PFSK-1 (cell line): ENCODE measurements around the gene KREMEN1.

Experiments
- FOXP2 ChIP-seq: optimal IDR thresholded peaks from 2 replicates; pipeline ENCODE3; 2011; ENCODE audit warnings: borderline replicate concordance, control low read depth, inconsistent platforms; ENCODE audit not compliant: insufficient read depth; ENCODE audit errors: extremely low read length, extremely low read depth
- POLR2AphosphoS5 ChIP-seq: IDR thresholded peaks from 2 replicates; pipeline ENCODE4 v1.6.1; 2012; ENCODE audit warnings: low read depth, mild to moderate bottlenecking, control low read depth, low read length, moderate library complexity
- SIN3A ChIP-seq: IDR thresholded peaks from 2 replicates; pipeline ENCODE4 v1.6.1; 2012; ENCODE audit warnings: mild to moderate bottlenecking, low read length, moderate library complexity, borderline replicate concordance; ENCODE audit not compliant: insufficient read depth
- TAF1 ChIP-seq: IDR thresholded peaks from 2 replicates; pipeline ENCODE4 v1.6.1; 2012; ENCODE audit warnings: low read length, control low read depth, borderline replicate concordance; ENCODE audit not compliant: insufficient read depth
- TF ChIP-seq, protein P1 (sequence below), 2 experiments: IDR thresholded peaks; 2 replicates each; pipeline versions ENCODE4 v1.6.1 to v1.8.0; 2011 to 2012; ENCODE audit warnings: low read depth in 2 of 2, low read length in 2 of 2, control low read depth in 1 of 2, inconsistent platforms in 1 of 2, mild to moderate bottlenecking in 1 of 2, moderate library complexity in 1 of 2; ENCODE audit not compliant: insufficient read depth in 1 of 2

KREMEN1 gene

GRCh38 chr22:29207562-29208501, 135.0 kb downstream of the KREMEN1 start:
- no peak for TF ChIP-seq SIN3A
- TF ChIP-seq FOXP2, result no peak
- TF ChIP-seq TAF1, result no peak
- TF ChIP-seq, protein P1, sequence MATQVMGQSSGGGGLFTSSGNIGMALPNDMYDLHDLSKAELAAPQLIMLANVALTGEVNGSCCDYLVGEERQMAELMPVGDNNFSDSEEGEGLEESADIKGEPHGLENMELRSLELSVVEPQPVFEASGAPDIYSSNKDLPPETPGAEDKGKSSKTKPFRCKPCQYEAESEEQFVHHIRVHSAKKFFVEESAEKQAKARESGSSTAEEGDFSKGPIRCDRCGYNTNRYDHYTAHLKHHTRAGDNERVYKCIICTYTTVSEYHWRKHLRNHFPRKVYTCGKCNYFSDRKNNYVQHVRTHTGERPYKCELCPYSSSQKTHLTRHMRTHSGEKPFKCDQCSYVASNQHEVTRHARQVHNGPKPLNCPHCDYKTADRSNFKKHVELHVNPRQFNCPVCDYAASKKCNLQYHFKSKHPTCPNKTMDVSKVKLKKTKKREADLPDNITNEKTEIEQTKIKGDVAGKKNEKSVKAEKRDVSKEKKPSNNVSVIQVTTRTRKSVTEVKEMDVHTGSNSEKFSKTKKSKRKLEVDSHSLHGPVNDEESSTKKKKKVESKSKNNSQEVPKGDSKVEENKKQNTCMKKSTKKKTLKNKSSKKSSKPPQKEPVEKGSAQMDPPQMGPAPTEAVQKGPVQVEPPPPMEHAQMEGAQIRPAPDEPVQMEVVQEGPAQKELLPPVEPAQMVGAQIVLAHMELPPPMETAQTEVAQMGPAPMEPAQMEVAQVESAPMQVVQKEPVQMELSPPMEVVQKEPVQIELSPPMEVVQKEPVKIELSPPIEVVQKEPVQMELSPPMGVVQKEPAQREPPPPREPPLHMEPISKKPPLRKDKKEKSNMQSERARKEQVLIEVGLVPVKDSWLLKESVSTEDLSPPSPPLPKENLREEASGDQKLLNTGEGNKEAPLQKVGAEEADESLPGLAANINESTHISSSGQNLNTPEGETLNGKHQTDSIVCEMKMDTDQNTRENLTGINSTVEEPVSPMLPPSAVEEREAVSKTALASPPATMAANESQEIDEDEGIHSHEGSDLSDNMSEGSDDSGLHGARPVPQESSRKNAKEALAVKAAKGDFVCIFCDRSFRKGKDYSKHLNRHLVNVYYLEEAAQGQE (IDR thresholded peaks at IDR 0.05; ENCODE audit: insufficient read depth in 1 of 2, low read depth in 2 of 2, low read length in 2 of 2), result no peak
- no peak for TF ChIP-seq POLR2AphosphoS5

DNA sequence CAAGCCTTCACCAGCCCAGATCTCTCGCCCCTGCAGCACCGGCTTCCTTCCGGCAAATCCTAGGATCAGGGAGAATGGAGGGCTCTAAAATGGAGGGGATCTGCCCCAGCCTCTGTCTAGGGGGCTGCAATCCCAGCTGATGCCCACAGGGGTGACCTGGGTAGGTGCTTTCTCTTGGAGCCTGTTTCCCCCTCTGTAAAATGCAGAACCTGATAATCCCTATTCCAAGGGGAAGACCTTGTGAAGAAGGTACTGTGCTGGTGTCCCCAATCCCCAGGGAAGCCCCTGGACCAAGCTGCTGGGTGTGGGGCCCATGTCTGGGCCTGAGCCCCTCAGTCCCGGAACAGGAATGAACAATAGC, 135.6 kb downstream of the KREMEN1 start:
- TF ChIP-seq, protein P1 (IDR thresholded peaks at IDR 0.05; ENCODE audit: insufficient read depth in 1 of 2, low read depth in 2 of 2, low read length in 2 of 2), result no peak
- TF ChIP-seq TAF1 (no peak), POLR2AphosphoS5 (no peak), FOXP2 (no peak), SIN3A (no peak)

DNA sequence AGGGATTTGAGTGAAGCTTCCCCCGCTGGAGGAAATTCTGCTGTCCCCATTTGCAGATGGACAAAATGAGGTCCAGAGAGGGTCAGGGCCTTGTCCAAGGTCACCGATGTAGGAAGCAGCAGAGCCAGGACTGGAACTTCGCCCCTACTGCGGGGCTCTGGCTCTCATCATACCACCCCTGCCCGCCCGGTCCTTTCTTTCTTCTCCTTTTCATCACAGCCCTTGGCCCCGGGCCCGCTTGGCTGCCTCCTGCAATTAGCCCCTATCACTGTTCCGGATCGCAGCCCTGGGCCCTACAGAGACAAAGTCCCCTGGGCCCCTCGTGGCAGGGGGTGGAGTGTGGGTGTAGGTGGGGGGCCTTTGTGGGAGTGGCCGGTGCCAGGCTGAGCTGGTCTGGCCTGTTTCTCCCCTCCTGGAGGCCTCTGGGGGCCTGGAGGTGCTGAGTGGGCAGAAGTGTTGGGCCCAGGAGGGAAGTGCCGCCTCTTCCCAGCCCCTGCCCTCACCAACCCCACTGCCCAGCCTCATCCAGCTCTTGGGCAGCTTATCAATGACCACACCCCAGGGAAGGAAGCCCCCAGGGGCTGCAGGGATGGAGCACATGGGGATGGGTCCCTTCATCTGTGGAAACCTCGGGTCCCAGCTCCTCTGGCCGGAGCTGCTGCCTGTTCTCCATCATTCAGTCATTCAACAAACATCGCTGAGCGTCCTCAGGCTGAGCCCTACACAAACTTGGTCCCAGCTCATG, 136.2 kb downstream of the KREMEN1 start:
- TF ChIP-seq FOXP2 (no peak), SIN3A (no peak), TAF1 (no peak), POLR2AphosphoS5 (no peak)
- TF ChIP-seq, protein P1 (IDR thresholded peaks at IDR 0.05; ENCODE audit: insufficient read depth in 1 of 2, low read depth in 2 of 2, low read length in 2 of 2), result no peak

DNA sequence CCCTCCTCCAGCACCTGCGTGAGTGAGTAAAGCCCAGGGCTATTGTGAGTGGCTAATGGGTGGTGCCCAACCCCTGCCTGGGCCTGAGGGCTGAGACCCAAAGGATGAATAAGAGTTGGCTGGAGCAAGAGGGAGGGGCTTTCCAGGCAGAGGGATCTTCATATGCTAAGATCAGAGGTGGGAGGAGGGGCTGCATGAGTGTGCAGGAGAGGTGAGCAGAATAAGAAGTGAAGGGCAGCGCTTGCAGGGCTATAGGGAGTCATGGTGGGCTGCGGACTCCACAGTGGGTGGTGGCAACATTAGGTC, 136.7 kb downstream of the KREMEN1 start:
- TF ChIP-seq POLR2AphosphoS5 (no peak), TAF1 (no peak), SIN3A (no peak), FOXP2 (no peak)
- TF ChIP-seq, protein P1 (IDR thresholded peaks at IDR 0.05; ENCODE audit: insufficient read depth in 1 of 2, low read depth in 2 of 2, low read length in 2 of 2), result no peak

GRCh38 chr22:29211066-29211465, 138.2 kb downstream of the KREMEN1 start:
- TF ChIP-seq, protein P1 (IDR thresholded peaks at IDR 0.05; ENCODE audit: insufficient read depth in 1 of 2, low read depth in 2 of 2, low read length in 2 of 2), result no peak
- no peak for TF ChIP-seq FOXP2
- TF ChIP-seq SIN3A, result no peak
- no peak for TF ChIP-seq POLR2AphosphoS5
- no peak for TF ChIP-seq TAF1
